ENCODE measurements around the gene IVNS1ABP.

DNA sequence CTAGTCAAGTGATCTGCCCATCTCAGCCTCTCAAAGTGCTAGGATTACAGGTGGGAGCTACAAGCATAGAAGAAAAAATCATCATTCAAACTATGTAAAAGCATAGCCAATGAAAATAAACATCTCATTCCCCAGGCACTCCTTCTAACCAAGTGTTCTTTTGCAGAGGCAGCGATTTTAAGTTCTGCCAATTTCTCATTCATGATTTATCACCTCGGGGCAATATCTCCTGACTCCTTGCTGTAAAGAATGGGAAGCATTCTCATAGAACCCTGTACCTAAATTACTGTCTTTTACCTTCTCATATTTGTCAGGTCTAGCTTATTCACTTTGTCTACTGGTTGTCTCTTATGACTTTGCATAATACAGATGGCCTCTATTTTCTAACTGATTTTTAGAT lies 32.5 kb upstream of the IVNS1ABP start:
- TF ChIP-seq, protein P1, sequence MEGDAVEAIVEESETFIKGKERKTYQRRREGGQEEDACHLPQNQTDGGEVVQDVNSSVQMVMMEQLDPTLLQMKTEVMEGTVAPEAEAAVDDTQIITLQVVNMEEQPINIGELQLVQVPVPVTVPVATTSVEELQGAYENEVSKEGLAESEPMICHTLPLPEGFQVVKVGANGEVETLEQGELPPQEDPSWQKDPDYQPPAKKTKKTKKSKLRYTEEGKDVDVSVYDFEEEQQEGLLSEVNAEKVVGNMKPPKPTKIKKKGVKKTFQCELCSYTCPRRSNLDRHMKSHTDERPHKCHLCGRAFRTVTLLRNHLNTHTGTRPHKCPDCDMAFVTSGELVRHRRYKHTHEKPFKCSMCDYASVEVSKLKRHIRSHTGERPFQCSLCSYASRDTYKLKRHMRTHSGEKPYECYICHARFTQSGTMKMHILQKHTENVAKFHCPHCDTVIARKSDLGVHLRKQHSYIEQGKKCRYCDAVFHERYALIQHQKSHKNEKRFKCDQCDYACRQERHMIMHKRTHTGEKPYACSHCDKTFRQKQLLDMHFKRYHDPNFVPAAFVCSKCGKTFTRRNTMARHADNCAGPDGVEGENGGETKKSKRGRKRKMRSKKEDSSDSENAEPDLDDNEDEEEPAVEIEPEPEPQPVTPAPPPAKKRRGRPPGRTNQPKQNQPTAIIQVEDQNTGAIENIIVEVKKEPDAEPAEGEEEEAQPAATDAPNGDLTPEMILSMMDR (IDR thresholded peaks at IDR 0.05; ENCODE audit: low read depth, low read length, poor library complexity, severe bottlenecking): no peak
- no peak for TF ChIP-seq EZH2phosphoT487 (IDR thresholded peaks at IDR 0.05; ENCODE audit: borderline replicate concordance, low read length)
